Mesothelial cell of epicardium (in vitro differentiated cells): ENCODE measurements around the gene DPP3. TPM values are rescaled to one million over a fixed set of nuclear protein-coding genes. Genes with fewer than 3 reads are reported as not detected.

Experiments
- DNase-seq, 2 experiments: peaks; one replicate each; pipeline ENCODE4 v3.0.0; 2021; ENCODE audit warnings: low spot score in 2 of 2; ENCODE audit not compliant: unreplicated experiment in 2 of 2
- H3K27ac Mint-ChIP-seq: 2 replicates; pipeline ENCODE4 v1.8.0; 2021; ENCODE audit warnings: mixed read lengths
- H3K27me3 Mint-ChIP-seq: 2 replicates; pipeline ENCODE4 v1.8.0; 2021; ENCODE audit warnings: low read depth, mixed read lengths
- H3K36me3 Mint-ChIP-seq: 2 replicates; pipeline ENCODE4 v1.8.0; 2021; ENCODE audit warnings: mixed read lengths
- H3K4me1 Mint-ChIP-seq: 2 replicates; pipeline ENCODE4 v1.8.0; 2021; ENCODE audit warnings: mixed read lengths
- H3K4me3 Mint-ChIP-seq: 2 replicates; pipeline ENCODE4 v1.8.0; 2021; ENCODE audit warnings: mild to moderate bottlenecking, moderate library complexity, mixed read lengths
- H3K9me3 Mint-ChIP-seq: 2 replicates; pipeline ENCODE4 v1.8.0; 2021; ENCODE audit warnings: mixed read lengths
- CTCF ChIP-seq: fragments of 200-600 bp; sonication (generic); IDR thresholded peaks from one replicate; pipeline ENCODE4 v1.5.0; 2021; ENCODE audit warnings: antibody characterized with exemption; ENCODE audit not compliant: unreplicated experiment
- total RNA-seq: library from RNA; stranded (reverse); gene quantifications from 3 replicates; pipeline ENCODE4 v1.2.1, GENCODE V29; 2021

The DPP3 gene
- total RNA-seq, 1 donor from 2014 or later = 42.9 TPM

- H3K27ac Mint-ChIP-seq = no peak overlapping the region
Observed at GRCh38 chr11:66549696-66550095, 69.5 kb downstream of the DPP3 start.

GRCh38 chr11:66550887-66551286 is 70.7 kb downstream of the DPP3 start:
- no peaks in the 10 kb centered on the region for H3K9me3 Mint-ChIP-seq
- no peak overlapping the region for H3K4me3 Mint-ChIP-seq
- no peak for DNase-seq
- no peak overlapping the region for H3K27ac Mint-ChIP-seq
- no peaks in the 10 kb centered on the region for H3K36me3 Mint-ChIP-seq
- peaks cover 3% of the 10 kb centered on the region for H3K27me3 Mint-ChIP-seq
- peaks cover 3% of the 10 kb centered on the region for H3K4me1 Mint-ChIP-seq
- no peak for TF ChIP-seq CTCF

More at GRCh38 chr11:66549696-66550095, 69.5 kb downstream of the DPP3 start:
- Mint-ChIP-seq H3K36me3 (no peaks in the 10 kb centered on the region), H3K9me3 (no peaks in the 10 kb centered on the region), H3K4me3 (no peak overlapping the region), H3K4me1 (peaks cover 8% of the 10 kb centered on the region), H3K27me3 (peaks cover 3% of the 10 kb centered on the region)
- no peak for DNase-seq
- no peak for TF ChIP-seq CTCF

- Mint-ChIP-seq H3K36me3 (no peaks in the 10 kb centered on the region), H3K27ac (no peak overlapping the region), H3K4me3 (no peak overlapping the region), H3K9me3 (no peaks in the 10 kb centered on the region), H3K4me1 (no peaks in the 10 kb centered on the region), H3K27me3 (peaks cover 1% of the 10 kb centered on the region)
- TF ChIP-seq CTCF = no peak
- no peak for DNase-seq
Observed at GRCh38 chr11:66554602-66555001, 74.4 kb downstream of the DPP3 start.

GRCh38 chr11:66555416-66555815 is 75.2 kb downstream of the DPP3 start:
- Mint-ChIP-seq H3K9me3 (no peaks in the 10 kb centered on the region), H3K36me3 (no peaks in the 10 kb centered on the region), H3K27ac (no peak overlapping the region), H3K4me1 (no peaks in the 10 kb centered on the region), H3K27me3 (peaks cover 1% of the 10 kb centered on the region), H3K4me3 (no peak overlapping the region)
- no peak for DNase-seq
- TF ChIP-seq CTCF = no peak

GRCh38 chr11:66556086-66556485 is 75.9 kb downstream of the DPP3 start:
- Mint-ChIP-seq H3K27ac (no peak overlapping the region), H3K9me3 (no peaks in the 10 kb centered on the region), H3K4me1 (no peaks in the 10 kb centered on the region), H3K27me3 (peaks cover 1% of the 10 kb centered on the region), H3K4me3 (no peak overlapping the region), H3K36me3 (no peaks in the 10 kb centered on the region)
- DNase-seq = no peak
- no peak for TF ChIP-seq CTCF

GRCh38 chr11:66557733-66558326 is 77.6 kb downstream of the DPP3 start:
- H3K4me1 Mint-ChIP-seq = no peaks in the 10 kb centered on the region
- no peaks in the 10 kb centered on the region for H3K36me3 Mint-ChIP-seq
- H3K9me3 Mint-ChIP-seq = no peaks in the 10 kb centered on the region
- DNase-seq = no peak
- no peak overlapping the region for H3K4me3 Mint-ChIP-seq
- H3K27ac Mint-ChIP-seq = no peak overlapping the region
- H3K27me3 Mint-ChIP-seq = peaks cover 1% of the 10 kb centered on the region
- TF ChIP-seq CTCF = no peak
